Body of pancreas (tissue), 4 donors: ENCODE data around the gene UTY.

Source experiments
- CTCF ChIP-seq, 7 experiments: fragments of 450-650 bp in 4 of 7; fragments of 200-600 bp in 3 of 7; sonication (generic) in 3 of 7; IDR thresholded peaks; one replicate each; pipeline ENCODE4 v1.5.1; 2016 to 2019; ENCODE audit warnings: antibody characterized with exemption in 7 of 7
- POLR2A ChIP-seq, 3 donors: fragments of 450-650 bp; IDR thresholded peaks; one replicate each; pipeline ENCODE4 v1.6.1; 2016; ENCODE audit warnings: antibody characterized with exemption in 3 of 3, mild to moderate bottlenecking in 2 of 3

- TF ChIP-seq CTCF (IDR thresholded peaks at IDR 0.05) = no peak
- TF ChIP-seq POLR2A (IDR thresholded peaks at IDR 0.05) = no peak
These were observed 36.7 kb downstream of the UTY start for GRCh38 chrY:13443146-13443545.
